Gastrocnemius medialis (tissue), 4 donors: Measurements from ENCODE around the gene CACNA1G.

Experiments
- CTCF ChIP-seq, 5 experiments: fragments of 450-650 bp in 3 of 5; fragments of 200-600 bp in 2 of 5; sonication (generic) in 2 of 5; IDR thresholded peaks in 4 of 5; conservative IDR thresholded peaks in 1 of 5; 1 replicate in 4 of 5; 2 replicates in 1 of 5; pipeline ENCODE4 v1.5.1; 2016 to 2019; ENCODE audit warnings: antibody characterized with exemption in 5 of 5, mild to moderate bottlenecking in 3 of 5, moderate library complexity in 3 of 5
- POLR2A ChIP-seq, 2 donors: fragments of 450-650 bp; IDR thresholded peaks; one replicate each; pipeline ENCODE4 v1.6.1; 2017; ENCODE audit warnings: antibody characterized with exemption in 2 of 2, mild to moderate bottlenecking in 2 of 2, moderate library complexity in 2 of 2

- TF ChIP-seq CTCF (IDR thresholded peaks at IDR 0.05 in 4 of 5, conservative IDR thresholded peaks at IDR 0.05 in 1 of 5) (no peak), POLR2A (IDR thresholded peaks at IDR 0.05) (no peak)
Observed at GRCh38 chr17:50645748-50646682, 85.5 kb downstream of the CACNA1G start.
